Upper lobe of right lung (tissue), 1 donor: Measurements from ENCODE around the gene THBS2. TPM values are rescaled to one million over a fixed set of nuclear protein-coding genes. Genes with fewer than 3 reads are reported as not detected.

Experiments used
- ATAC-seq: fragments of 200-7000 bp; cut with Tn5 transposase; one replicate; pipeline ENCODE4 v1.9.1; 2020; ENCODE audit warnings: mild to moderate bottlenecking, moderate library complexity
- DNase-seq: peaks from one replicate; pipeline ENCODE4 v3.0.0-alpha.2; 2020
- H3K27ac ChIP-seq: fragments of 200-600 bp; one replicate; pipeline ENCODE4 v1.8.0; 2022
- H3K27me3 ChIP-seq: fragments of 200-600 bp; one replicate; pipeline ENCODE4 v1.8.0; 2022; ENCODE audit warnings: mild to moderate bottlenecking
- H3K36me3 ChIP-seq: fragments of 200-600 bp; one replicate; pipeline ENCODE4 v1.8.0; 2022
- H3K4me1 ChIP-seq: fragments of 200-600 bp; one replicate; pipeline ENCODE4 v1.8.0; 2022
- H3K4me3 ChIP-seq: fragments of 200-600 bp; one replicate; pipeline ENCODE4 v1.8.0; 2022; ENCODE audit warnings: mild to moderate bottlenecking
- H3K9me3 ChIP-seq: fragments of 200-600 bp; one replicate; pipeline ENCODE4 v1.8.0; 2022
- CTCF ChIP-seq: fragments of 200-600 bp; IDR thresholded peaks from one replicate; pipeline ENCODE4 v1.8.0; 2022; ENCODE audit warnings: antibody characterized with exemption
- intact Hi-C: fragments of 100-400 bp; cut with DNase I; formaldehyde crosslinking; loops from one replicate; pipeline ENCODE4 v1.11.0; 2022
- total RNA-seq: library from RNA; stranded (reverse); fragmentation: NEBNext Ultra II Directional; extraction: Animal tissue kit (Norgen Biotek cat#: 25700); gene quantifications from one replicate; pipeline ENCODE4 v1.2.1, GENCODE V29; 2021
- donor health status: DM: no; HTN: yes; CAD: no; lungs with severe emphysema.

Gene THBS2
- total RNA-seq, 1 donor from 2014 or later = 23.7 TPM

DNA sequence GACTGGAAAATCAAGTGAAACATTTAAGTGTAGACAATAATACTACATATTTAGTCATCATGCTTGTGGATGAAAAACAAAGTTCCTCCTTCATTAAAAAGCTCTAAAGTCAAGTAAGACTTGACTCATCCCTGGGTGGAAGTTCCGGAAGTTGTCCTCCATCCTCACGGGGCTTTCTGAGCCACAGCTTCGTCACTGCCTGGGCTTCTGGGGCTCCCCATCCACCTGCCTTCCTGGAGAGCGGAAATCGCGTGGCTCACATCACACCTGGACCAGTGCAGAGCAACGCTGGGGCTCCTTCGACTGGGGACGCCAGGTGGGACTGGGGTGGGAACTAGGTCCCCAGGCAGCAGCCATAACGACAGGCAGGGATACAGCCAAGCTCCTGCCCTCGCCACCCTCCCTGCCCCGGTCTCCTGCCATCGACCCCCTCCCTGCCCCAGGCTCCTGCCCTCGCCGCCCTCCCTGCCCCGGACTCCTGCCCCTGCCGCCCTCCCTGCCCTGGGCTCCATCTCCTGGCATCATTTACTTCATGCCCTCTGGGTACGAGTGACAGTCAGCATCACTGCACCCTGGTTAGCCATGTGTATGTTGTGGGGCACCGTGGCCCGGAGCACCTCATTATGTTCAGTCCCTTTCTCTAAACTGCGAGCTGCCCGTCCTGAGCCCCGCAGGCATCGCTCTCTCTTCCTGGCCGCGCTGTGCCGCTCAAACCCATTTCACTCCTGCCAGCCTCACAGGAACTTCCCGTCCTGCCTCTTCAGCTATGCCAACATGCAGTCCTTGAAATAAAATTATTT, 12.9 kb downstream of the THBS2 start:
- intact Hi-C loops = no loop called here
- Histone ChIP-seq H3K4me3 (no peak overlapping the region), H3K27ac (no peak overlapping the region), H3K36me3 (no peaks in the 10 kb centered on the region), H3K4me1 (no peaks in the 10 kb centered on the region), H3K27me3 (no peaks in the 10 kb centered on the region), H3K9me3 (no peaks in the 10 kb centered on the region)
- DNase-seq = no peak
- ATAC-seq = no peak
- TF ChIP-seq CTCF = no peak

DNA sequence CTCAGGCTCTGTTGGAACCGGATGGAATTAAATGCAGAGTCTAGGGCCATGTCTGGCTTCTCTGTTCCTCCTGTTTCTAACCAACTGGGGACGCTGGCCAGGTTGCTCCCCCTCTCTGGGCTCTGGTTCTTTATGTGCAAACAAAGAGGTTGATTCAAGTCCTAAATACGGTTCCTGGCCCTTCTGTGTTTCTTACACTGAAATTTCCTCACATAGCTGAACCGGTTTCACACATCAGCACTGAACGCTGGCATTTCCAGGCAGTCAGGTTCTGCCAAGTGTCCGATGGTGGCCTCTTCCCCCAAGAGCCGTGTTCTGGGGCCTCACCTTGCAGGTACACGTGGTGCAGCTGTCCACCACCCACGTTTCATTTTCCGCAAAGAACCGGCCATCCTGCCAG, 13.5 kb downstream of the THBS2 start:
- no peaks in the 10 kb centered on the region for H3K27me3 ChIP-seq
- H3K4me1 ChIP-seq = no peaks in the 10 kb centered on the region
- H3K27ac ChIP-seq = no peak overlapping the region
- ATAC-seq = no peak
- intact Hi-C loops = no loop called here
- no peak for TF ChIP-seq CTCF
- DNase-seq = no peak
- H3K36me3 ChIP-seq = no peaks in the 10 kb centered on the region
- H3K9me3 ChIP-seq = no peaks in the 10 kb centered on the region
- H3K4me3 ChIP-seq = no peak overlapping the region

DNA sequence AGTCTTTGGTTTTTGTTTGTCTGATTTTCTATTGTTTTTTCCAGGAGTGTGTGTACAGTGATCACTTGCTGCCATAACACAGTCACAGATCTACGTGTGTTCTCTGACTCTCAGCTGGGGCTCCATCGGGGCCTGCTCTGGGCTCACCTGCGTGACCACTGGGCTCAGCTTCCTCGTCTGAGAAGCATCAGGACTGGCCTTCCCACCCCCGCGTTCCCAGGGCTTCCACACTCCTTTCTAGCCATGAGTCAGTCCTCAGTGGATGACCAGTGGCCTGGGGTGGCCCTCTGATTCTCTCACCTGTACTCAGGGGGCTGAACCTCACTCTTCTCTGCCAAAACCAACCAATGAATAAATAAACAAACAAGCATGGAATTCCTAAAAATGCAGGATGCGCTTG, 14.5 kb downstream of the THBS2 start:
- H3K9me3 ChIP-seq = no peaks in the 10 kb centered on the region
- no peaks in the 10 kb centered on the region for H3K36me3 ChIP-seq
- ATAC-seq = no peak
- no peaks in the 10 kb centered on the region for H3K27me3 ChIP-seq
- no peak overlapping the region for H3K27ac ChIP-seq
- H3K4me3 ChIP-seq = no peak overlapping the region
- no peaks in the 10 kb centered on the region for H3K4me1 ChIP-seq
- intact Hi-C loops = no loop called here
- TF ChIP-seq CTCF = no peak
- no peak for DNase-seq

GRCh38 chr6:169238766-169239165, 14.9 kb downstream of the THBS2 start:
- no peak overlapping the region for H3K4me3 ChIP-seq
- H3K36me3 ChIP-seq = no peaks in the 10 kb centered on the region
- TF ChIP-seq CTCF = no peak
- H3K27me3 ChIP-seq = no peaks in the 10 kb centered on the region
- no peak for ATAC-seq
- intact Hi-C loops = no loop called here
- DNase-seq = no peak
- no peaks in the 10 kb centered on the region for H3K4me1 ChIP-seq
- no peaks in the 10 kb centered on the region for H3K9me3 ChIP-seq
- no peak overlapping the region for H3K27ac ChIP-seq

DNA sequence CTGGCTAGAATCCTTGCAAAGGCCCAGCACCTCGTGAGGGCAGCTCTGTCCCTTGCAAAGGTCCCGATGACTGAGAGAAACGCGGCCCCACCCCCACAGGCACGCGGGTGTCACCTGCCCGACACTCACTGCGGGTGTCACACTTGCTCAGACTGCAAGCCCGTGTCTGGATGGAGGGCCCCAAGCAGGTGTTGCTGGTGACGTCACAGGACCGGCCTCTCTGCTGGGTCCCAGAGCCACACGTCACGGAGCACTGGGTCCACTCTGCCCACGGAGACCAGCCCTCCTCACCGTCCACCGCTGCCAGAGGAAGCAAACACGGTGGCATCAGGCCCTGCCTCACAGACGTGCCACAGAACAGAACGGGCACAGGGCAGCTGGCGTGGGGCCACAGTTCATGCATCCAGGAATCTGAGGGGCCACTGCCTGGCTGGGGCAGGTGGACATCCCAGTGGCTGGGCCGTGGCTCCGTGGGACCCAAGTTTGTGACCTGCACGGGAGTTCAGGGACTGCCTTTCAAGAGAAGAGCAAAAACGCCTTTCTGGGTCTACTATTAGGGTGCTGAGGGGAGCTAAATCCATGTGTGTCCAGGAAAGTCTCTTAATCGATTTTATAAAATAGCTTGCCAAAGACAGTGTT, 16.0 kb downstream of the THBS2 start:
- Histone ChIP-seq H3K27ac (no peak overlapping the region), H3K27me3 (no peaks in the 10 kb centered on the region), H3K4me1 (no peaks in the 10 kb centered on the region), H3K9me3 (no peaks in the 10 kb centered on the region), H3K4me3 (no peak overlapping the region), H3K36me3 (no peaks in the 10 kb centered on the region)
- ATAC-seq (no peak), DNase-seq (no peak)
- no peak for TF ChIP-seq CTCF
- intact Hi-C loops = no loop called here
